ENCODE measurements around the gene TMEM245.
A peak's percentile ranks its signal among the peaks of the same experiment; 100 is the strongest.

Gene TMEM245

DNA sequence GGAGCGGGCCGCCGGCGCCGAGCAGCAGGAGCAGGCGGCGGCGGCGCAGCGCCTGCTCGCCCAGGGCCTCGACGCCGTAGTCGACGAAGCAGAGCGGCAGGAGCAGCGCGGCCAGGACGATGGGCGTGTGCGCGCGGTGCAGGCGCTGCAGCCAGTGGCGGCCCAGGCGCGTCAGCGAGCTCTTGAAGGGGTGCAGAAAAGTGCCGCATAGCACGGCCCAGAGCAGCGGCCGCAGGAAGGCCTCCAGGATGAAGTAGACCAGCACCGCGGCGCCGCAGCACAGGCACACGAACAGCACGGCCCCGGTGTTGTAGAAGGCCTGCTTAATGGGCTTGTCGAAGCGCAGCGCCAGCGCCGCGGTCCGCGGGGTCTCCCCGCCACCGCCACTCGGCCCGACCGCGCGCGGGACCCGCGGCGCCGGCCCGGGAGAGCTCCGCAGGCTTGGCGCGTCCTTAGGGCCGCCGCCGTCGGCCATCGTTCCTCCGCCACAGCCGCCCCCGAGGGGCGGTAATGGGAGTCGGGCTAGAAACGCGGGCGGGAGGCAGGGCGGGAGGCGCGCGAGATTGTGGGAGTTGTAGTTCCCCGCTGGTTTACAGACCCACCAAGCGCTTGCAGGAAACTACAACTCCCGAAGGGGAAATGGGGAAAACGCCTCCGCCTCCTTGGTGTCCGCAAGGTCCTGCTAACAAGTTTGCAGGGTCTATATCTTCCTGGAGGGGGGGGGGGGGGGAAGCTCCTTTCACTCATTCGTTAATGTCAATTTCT is at the start of gene TMEM245:
Gene TMEM245, minus strand, starts transcription at position 509 of the 765 bp plus-strand sequence. Its CDS starts 34 bp downstream, at position 475.
- DNase-seq: peak; percentile 97 to 99

DNA sequence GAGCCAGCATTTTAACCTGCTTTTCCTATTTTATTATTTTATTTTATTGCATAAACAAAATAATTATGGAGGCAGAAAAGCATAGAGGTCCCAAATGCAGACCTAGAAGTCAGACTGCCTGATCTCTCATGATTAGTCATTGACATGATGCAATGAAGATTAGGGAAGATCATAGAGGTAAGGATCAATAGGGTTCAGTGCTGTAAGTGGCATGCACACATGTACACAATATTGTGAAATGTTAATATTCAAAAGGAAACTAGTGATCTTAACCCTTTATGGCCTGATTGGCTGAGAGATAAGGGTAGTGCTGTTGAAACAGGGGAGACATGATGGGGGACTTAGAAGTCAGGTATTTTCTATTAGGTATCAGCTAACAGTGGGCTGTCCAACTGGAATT is 48.4 kb upstream of the TMEM245 start:
- DNase-seq: no peak

DNA sequence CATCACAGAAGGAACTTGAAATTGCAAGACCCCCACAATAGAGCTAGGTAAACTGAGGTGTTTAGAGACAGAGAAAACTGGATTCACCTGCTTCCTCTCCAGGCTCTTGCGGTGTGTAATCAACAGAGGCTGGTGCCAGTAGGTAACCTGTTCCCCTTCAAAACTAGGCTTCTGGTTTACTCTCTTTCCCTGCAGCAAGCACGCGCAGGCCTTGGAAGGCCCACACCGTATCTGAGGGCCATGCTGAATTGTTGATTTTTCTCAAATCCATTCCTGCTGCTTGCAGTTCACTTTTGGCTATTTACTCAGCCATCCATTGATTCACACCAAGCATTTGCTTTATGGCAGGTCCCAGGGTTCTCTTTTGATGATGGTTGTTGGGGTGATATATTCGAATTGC is 48.0 kb upstream of the TMEM245 start:
- DNase-seq: no peak

GRCh38 chr9:109166771-109167601 is 47.2 kb upstream of the TMEM245 start, which contains the start of gene FRRS1L:
TSS of gene FRRS1L (minus strand) at chr9:109167249. CDS start at chr9:109167138, 111 bp downstream.
- peak; percentile 31 to 36 for DNase-seq

DNA sequence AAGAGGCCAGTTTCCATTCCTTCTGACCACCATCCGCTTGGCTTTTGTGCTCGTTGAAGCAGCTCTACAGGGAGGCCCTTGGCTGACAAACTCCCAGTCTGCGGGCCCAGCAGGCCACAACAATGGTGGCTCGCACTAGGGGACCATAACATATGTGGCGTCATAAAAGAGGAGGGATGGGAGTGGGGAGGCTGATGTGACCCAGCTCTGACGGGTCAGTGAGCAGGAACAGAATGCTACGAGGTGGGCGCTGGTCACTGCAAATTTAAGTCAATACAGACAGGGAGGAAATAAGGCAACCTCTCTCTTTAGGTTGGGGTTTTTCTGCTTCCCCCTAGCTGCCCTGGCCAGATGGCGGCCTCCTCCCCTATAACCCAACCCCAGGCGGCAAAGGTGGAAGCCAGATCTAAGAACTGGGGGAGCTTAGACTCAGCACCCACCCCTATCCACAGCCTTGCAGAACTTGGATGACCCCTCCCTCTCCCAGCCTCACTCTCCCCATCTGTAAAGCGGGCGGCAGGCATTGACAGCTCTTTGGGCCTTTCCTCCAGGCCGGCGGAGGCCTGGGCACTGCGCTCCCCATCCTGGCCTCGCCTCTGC is 46.5 kb upstream of the TMEM245 start:
- peak in 1 of 2 experiments; percentile 14 for DNase-seq

- no peak for DNase-seq
Measured at GRCh38 chr9:109164042-109164441, 44.3 kb upstream of the TMEM245 start.

DNA sequence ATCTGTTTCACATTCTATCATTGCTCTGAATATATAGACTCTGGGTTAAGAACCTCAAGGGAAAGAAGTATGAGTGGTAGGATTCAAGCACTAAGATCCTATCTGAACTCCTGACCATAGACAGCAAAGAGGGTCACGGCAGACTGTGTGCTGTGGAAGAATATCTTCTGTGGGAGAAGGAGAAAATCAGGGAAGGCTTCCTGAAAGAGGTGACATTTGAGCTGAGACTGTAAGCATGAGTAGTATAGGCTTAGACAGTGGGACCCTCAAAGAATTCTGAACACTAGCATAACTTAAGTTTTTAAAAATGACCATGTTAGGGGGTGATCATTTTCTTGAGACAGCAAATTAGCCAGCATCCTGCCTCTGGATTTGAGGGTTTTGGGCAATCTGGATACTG is 43.4 kb upstream of the TMEM245 start:
- no peak for DNase-seq

GRCh38 chr9:109162677-109163076 is 42.9 kb upstream of the TMEM245 start:
- no peak for DNase-seq

DNA sequence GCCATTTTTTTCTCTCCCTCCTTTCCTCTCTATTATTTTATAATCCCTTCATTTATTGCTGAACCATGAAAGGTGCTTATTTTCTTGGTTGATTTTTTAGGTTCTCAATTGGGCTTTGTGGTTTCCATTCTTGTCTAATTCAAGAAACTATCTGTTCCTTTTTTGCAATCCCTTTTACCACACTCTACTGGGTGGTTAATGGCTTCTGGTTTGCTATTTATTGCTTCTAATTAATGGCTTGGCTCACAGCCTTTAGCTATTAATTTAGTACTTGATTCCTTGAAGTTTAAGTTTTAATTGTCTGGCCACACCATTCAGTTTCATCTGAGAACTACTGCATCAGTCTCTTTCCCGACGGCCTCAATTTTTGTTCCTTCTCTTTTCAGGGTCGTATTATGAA is 41.7 kb upstream of the TMEM245 start:
- no peak for DNase-seq

DNA sequence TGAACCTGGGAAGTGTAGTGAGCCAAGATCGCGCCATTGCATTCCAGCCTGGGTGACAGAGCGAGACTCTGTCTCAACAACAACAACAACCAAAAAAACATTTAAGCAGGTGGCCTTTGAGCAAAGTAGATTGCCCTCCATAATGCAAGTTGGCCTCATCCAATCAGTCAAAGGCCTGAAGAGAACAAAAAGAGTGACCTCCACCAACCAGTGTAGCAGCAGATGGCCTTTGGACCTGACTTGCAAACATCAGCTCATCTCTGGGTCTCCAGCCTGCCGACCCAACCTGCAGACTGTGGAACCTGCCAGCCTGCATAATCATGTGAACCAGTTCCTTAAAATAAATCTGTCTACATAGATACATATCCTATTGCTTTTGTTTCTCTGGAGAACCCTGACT is 39.8 kb upstream of the TMEM245 start:
- DNase-seq: no peak

GRCh38 chr9:109158651-109159050 is 38.9 kb upstream of the TMEM245 start:
- DNase-seq: no peak

DNA sequence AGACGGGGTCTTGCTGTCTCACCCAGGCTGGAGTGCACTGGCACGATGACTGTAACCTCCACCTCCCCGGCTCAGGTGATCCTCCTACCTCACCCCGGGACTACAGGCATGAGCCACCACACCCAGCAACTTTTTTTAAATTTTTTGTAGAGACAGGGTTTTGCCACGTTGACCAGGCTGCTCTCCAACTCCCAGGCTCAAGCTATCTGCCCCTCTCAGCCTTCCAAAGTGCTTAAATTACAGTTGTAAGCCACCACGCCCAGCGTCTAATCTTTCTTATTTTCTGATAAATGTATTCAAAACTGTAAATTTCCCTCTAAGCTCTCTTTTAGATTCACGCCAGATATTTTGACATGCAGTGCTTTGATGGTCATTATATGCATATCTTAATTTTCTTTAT is 37.0 kb upstream of the TMEM245 start:
- DNase-seq: no peak

DNA sequence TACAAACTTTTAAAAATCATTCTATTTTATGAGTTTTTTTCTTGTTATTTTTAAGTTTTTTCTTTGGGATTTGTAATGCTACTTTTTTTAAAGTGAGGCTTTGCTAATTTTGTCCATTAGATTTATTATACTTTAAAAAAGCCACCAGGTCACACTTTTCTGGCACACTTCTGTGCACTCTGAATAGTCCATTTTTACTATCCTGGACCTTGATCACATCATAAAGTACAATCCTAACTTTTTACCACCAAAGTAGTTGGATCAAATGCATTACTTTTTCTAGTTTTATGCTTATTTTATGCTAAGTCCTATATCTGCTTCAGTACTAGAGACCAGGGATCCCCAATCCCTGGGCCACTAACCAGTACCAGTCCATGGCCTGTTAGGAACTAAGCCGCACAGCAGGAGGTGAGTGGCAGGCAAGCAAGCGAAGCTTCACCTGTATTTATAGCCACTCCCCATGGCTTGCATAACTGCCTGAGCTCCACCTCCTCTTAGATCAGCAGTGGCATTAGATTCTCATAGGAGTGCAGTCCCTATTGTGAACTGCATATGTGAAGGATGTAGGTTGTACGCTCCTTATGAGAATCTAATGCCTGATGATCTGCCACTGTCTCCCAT is 31.3 kb upstream of the TMEM245 start:
- no peak for DNase-seq

DNA sequence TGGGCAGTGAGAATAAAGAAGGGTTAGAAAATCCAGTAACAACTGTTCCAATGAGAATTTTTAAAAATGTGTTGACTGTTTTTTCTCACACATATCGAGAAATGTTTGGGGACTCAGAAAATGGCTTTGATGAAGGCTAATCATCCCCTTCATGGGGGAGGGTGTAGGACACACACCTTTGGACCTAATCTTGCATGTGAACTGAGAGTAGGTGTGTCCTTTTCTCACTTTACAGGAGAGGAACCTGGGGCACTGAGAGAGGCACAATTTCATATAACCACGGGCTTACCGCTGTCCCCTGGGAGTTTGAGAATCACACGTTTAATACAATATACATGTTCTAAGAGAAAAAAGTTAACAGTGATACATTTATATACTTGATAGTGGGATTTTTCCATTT is 30.0 kb upstream of the TMEM245 start:
- no peak for DNase-seq

DNA sequence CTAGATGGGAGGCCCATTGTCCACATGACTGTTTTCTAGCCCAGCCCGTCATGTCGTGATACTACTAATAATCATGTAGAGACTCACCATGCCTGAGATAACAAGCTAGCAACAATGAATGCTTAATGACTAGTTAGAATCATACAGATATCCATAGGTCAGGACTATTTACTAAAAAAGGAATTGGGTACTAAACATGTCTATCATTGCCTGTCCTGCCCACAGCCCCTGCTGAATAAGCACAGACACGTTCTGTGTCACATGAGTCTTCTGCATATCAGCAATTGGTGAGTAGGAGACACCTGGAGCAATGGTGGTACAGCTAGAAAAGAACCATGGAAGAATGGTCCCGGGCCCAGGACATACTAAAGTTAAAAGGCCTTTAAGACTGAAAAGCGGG is 29.3 kb upstream of the TMEM245 start:
- DNase-seq: no peak

GRCh38 chr9:109145051-109145450 is 25.3 kb upstream of the TMEM245 start:
- no peak for DNase-seq

DNA sequence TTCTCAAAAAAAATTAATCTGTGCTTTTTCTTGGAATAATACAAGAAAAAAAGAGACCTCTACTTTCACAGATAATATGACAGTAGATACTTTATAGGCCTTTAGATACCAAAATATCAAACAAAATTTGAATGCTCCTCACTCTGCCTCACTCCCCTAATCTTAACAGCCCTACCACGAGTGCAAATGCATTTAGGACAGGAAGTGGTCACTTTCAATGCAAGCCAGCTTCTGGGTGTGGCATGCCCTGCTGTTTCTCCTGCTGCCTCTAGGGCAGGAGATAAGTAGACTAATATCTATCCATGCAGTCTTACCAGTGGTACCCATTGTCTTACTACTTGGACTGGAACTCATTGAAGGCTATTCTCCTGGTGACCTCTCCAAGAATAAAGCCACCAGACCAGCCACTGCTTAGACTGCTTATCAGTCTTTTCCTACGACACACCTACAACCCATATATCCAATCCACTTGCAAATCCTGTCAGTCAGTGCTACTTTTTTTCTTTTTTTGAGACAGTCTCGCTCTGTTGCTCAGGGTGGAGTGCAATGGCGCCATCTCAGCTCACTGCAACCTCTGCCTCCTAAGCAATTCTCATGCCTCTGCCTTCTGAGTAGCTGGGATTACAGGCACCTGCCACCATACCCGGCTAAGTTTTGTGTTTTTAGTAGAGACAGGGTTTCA is 24.3 kb upstream of the TMEM245 start:
- DNase-seq: peak in 1 of 2 experiments; percentile 20

DNA sequence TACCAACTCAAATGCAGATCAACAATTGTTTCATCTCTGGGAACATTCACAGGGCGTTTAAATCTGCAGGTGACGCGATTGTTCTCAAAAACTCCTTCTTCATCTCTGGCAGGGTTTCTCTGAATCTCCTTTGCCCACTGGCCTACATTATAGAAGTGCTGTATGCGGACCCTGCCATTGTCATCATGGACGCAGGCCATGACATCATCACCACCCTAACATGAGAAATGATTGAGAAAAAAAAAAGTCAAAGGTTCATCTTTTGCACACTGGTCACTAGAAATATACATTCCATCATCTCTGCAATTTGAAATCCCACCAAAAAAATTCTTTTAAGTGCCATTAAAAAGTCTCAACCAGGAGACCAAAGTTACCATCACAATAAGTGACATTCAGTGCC is 21.6 kb upstream of the TMEM245 start:
- DNase-seq: no peak

GRCh38 chr9:109139851-109140250 is 20.1 kb upstream of the TMEM245 start:
- no peak for DNase-seq

DNA sequence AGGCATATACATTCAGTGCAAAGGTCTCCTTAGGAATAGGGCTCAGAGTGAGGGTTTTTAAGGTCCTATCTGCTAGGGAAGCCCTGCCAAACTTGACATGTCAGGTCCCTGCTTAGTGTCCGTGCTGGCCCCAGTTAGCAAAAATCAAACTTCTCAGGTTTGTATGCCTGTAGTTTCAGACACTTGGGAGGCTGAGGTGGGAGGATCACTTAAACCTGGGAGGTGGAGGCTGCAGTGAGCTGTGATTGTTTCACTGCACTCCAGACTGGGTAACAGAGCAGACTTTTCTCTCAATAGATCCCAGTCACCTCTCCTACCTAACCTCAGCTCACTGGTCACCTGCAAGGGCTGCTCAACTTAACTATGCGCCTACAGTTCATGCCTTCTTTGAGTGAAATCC is 18.7 kb upstream of the TMEM245 start:
- no peak for DNase-seq

DNA sequence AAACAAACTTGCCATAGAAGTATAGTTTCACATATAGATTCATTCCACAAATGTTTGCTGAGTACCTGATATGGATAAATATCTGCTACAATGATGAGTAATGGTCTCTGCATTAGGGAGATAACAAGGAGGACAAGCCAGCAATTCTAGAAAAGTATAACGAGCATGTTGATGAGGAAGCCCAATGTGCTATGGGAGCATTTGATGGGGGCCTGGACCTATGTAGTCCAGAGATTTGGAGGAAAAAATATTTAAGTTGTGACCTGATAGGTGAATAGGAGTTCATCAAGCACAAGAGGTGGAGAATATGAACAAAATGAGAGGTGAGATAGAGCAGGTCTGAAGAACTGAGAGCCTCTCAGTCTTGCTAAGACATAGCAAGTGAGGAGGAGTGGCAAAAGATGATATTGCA is 14.4 kb upstream of the TMEM245 start:
- no peak for DNase-seq

DNA sequence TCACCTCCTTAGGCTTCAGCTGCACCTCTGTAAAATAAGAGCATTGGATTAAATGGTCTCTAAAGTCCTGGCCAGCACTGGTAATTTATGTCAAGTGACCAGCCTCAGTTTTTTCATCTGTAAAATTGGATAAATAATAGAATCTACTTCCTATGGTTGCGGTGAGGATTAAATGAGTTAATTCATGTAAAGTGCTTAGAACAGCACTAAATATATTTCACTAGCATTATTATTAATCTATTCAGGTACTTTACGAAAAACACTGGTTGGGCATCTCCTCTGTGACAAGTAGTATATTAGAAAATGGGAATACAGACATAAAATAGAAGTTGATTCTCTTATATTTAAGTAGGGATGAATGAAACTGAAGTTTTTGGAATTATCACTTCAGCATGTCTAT is 13.8 kb upstream of the TMEM245 start:
- no peak for DNase-seq

All from NCI-H2081 (cell line).